PC-9 (cell line): Measurements from ENCODE around the gene POGK. TPM values are rescaled to one million over a fixed set of nuclear protein-coding genes. Genes with fewer than 3 reads are reported as not detected.

Source experiments
- BruUV-seq: library from RNA; stranded (reverse); fragments of 400-500 nt; replicated peaks from 2 replicates; lab custom pipeline; 2021; lab: Mats Ljungman, UMichigan
- CTCF ChIA-PET: fragments of 300-600 bp; sonication (Branson Sonifier 250); formaldehyde crosslinking; loops from one replicate; lab custom pipeline; 2022; ENCODE audit warnings: antibody characterized with exemption; lab: Charles Lee
- POLR2A ChIA-PET: fragments of 300-600 bp; sonication (Branson Sonifier 250); formaldehyde crosslinking; loops from one replicate; lab custom pipeline; 2022; ENCODE audit warnings: antibody characterized with exemption; ENCODE audit not compliant: unreplicated experiment; lab: Charles Lee
- DNase-seq, 2 experiments: peaks; one replicate each; pipeline versions ENCODE4 v3.0.0 to v3.0.0-alpha.2; 2015 to 2022; ENCODE audit warnings: mixed read lengths in 1 of 2
- H2AFZ ChIP-seq: fragments of 200-600 bp; sonication (generic); 2 replicates; pipeline ENCODE4 v1.8.1; 2017; ENCODE audit warnings: antibody characterized with exemption
- H3F3A ChIP-seq: fragments of 200-600 bp; sonication (generic); 2 replicates; pipeline ENCODE4 v1.8.1; 2017; ENCODE audit warnings: antibody characterized with exemption, mild to moderate bottlenecking, low read depth; ENCODE audit not compliant: insufficient read depth
- H3K27ac ChIP-seq: fragments of 200-600 bp; sonication (generic); 2 replicates; pipeline ENCODE4 v1.6.1; 2016; ENCODE audit warnings: mixed run types
- H3K27me3 ChIP-seq: fragments of 200-600 bp; sonication (generic); 2 replicates; pipeline ENCODE4 v1.6.1; 2016; ENCODE audit warnings: low read depth, mixed run types; ENCODE audit not compliant: insufficient read depth
- H3K36me3 ChIP-seq: fragments of 200-600 bp; sonication (generic); 2 replicates; pipeline ENCODE4 v1.6.1; 2016; ENCODE audit warnings: low read depth, mixed run types
- H3K4me1 ChIP-seq: fragments of 200-600 bp; sonication (generic); replicated peaks from 2 replicates; pipeline ENCODE4 v1.6.1; 2016; ENCODE audit warnings: mixed run types; ENCODE audit not compliant: insufficient read depth
- H3K4me2 ChIP-seq: fragments of 200-600 bp; sonication (generic); 2 replicates; pipeline ENCODE4 v1.6.1; 2017; ENCODE audit warnings: mixed run types
- H3K4me3 ChIP-seq: fragments of 200-600 bp; sonication (generic); 2 replicates; pipeline ENCODE4 v1.6.1; 2016; ENCODE audit warnings: mixed run types
- H3K79me2 ChIP-seq: fragments of 200-600 bp; sonication (generic); 2 replicates; pipeline ENCODE4 v1.6.1; 2017; ENCODE audit warnings: low read depth, mixed run types
- H3K9me2 ChIP-seq: fragments of 200-600 bp; sonication (generic); 2 replicates; pipeline ENCODE4 v1.8.1; 2017; ENCODE audit warnings: mild to moderate bottlenecking; ENCODE audit not compliant: insufficient read depth
- H3K9me3 ChIP-seq: fragments of 200-600 bp; sonication (generic); 2 replicates; pipeline ENCODE4 v1.8.1; 2016; ENCODE audit warnings: low read depth; ENCODE audit not compliant: insufficient read depth
- H4K20me1 ChIP-seq: fragments of 200-600 bp; sonication (generic); 2 replicates; pipeline ENCODE4 v1.8.1; 2017; ENCODE audit not compliant: insufficient read depth
- CTCF ChIP-seq: fragments of 200-600 bp; sonication (generic); conservative IDR thresholded peaks from 2 replicates; pipeline ENCODE4 v1.6.1; 2017; ENCODE audit warnings: mixed run types, antibody characterized with exemption, mild to moderate bottlenecking, moderate library complexity
- EZH2 ChIP-seq: fragments of 200-600 bp; sonication (generic); IDR thresholded peaks from 2 replicates; pipeline ENCODE4 v1.8.0; 2017; ENCODE audit warnings: antibody characterized with exemption, low read depth
- intact Hi-C: fragments of 100-400 bp; cut with micrococcal nuclease; formaldehyde crosslinking; loops from one replicate; pipeline ENCODE4 v1.10.0; 2022; ENCODE audit not compliant: unreplicated experiment
- total RNA-seq: library from RNA; stranded (reverse); gene quantifications from 2 replicates; pipeline ENCODE4 v1.2.3, GENCODE V29; 2021

The POGK gene
- total RNA-seq, 1 experiment from 2014 or later, result 17.0 TPM

DNA sequence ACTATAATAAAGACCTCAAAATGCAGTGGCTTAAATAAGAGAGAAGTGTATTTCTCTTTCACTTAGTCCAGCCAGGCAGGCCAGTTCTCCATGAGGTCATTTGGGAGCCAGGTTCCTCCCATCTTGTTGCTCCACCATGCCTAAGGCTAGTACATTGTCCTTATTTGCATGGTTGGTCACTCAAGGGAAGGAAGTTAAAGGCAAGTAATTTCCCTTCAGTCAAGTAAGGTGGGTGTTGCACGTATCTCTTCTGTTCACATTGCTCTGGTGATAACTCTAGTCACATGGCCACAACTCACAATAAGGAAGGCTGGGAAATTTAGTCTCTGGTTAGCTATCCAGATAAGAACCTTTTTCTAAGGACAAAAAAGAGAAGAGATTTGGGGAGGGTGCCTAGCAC is 64.0 kb downstream of the POGK start:
- intact Hi-C loops, result no loop called here
- BruUV-seq, result no TSS peak
- no peaks in the 10 kb centered on the region for H3F3A ChIP-seq
- no peaks in the 10 kb centered on the region; the same call in 1 of the 2 replicates for H3K9me3 ChIP-seq
- H3K4me2 ChIP-seq, result no peak overlapping the region
- no peak overlapping the region for H3K27ac ChIP-seq
- H2AFZ ChIP-seq, result no peak overlapping the region
- H3K27me3 ChIP-seq, result no peaks in the 10 kb centered on the region
- no peaks in the 10 kb centered on the region for H3K79me2 ChIP-seq
- H3K4me3 ChIP-seq, result no peak overlapping the region
- TF ChIP-seq CTCF (no peak), EZH2 (no peak)
- no peaks in the 10 kb centered on the region for H3K36me3 ChIP-seq
- peaks cover 18% of the 10 kb centered on the region for H3K4me1 ChIP-seq
- no peak for DNase-seq
- ChIA-PET CTCF (no interaction called here), POLR2A (no interaction called here)
- H4K20me1 ChIP-seq, result no peaks in the 10 kb centered on the region
- H3K9me2 ChIP-seq, result no peaks in the 10 kb centered on the region

DNA sequence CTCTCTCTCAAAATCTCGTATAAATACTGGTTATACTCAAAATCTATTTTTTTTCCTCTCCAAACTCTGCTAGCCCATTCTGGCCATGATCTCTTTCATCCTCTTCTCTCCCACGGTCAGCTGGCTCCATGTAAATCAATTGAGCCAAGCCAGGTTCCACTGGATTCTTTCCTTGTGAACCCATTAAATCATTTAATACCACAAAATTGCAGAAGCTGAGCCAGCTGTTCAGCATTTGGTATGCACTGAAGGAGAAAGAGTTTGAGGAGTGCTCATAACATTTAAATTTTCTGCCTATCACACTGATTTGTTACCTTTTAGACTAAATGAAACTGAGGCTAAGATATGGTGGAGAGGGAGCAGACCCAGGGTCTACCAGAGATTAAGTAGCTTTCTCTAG is 65.9 kb downstream of the POGK start:
- H2AFZ ChIP-seq, result no peak overlapping the region
- H3F3A ChIP-seq, result no peaks in the 10 kb centered on the region
- H3K4me1 ChIP-seq, result peaks cover 18% of the 10 kb centered on the region
- ChIA-PET CTCF (interaction anchor here (1.4 kb wide), 1 partner anchor 152 kb away, joined by 6 read pairs; no protein-coding TSS in a partner anchor), POLR2A (interaction anchor here (1.8 kb wide), 1 partner anchor 66 kb away, joined by 8 read pairs; the partner anchor contains the start of gene POGK)
- H3K79me2 ChIP-seq, result no peaks in the 10 kb centered on the region
- no peaks in the 10 kb centered on the region for H4K20me1 ChIP-seq
- no peak overlapping the region for H3K27ac ChIP-seq
- BruUV-seq, result no TSS peak
- no peak for DNase-seq
- no peaks in the 10 kb centered on the region for H3K9me2 ChIP-seq
- intact Hi-C loops, result no loop called here
- H3K36me3 ChIP-seq, result no peaks in the 10 kb centered on the region
- no peaks in the 10 kb centered on the region for H3K9me3 ChIP-seq
- no peak overlapping the region for H3K4me3 ChIP-seq
- H3K4me2 ChIP-seq, result no peak overlapping the region
- no peaks in the 10 kb centered on the region for H3K27me3 ChIP-seq
- TF ChIP-seq CTCF, result no peak
- TF ChIP-seq EZH2, result no peak

- H3K4me2 ChIP-seq, result no peak overlapping the region
- no peak overlapping the region for H3K27ac ChIP-seq
- no peaks in the 10 kb centered on the region for H3K36me3 ChIP-seq
- ChIA-PET POLR2A (interaction anchor here (0.5 to 1.8 kb wide), 5 partner anchors 23 to 315 kb away, joined by 3 to 8 read pairs (median 5); partner anchors contain the start of genes POGK and POU2F1), CTCF (interaction anchor here (1.4 kb wide), 1 partner anchor 151 kb away, joined by 6 read pairs; no protein-coding TSS in a partner anchor)
- peaks cover 2% of the 10 kb centered on the region; the same call in 1 of the 2 replicates for H3K9me3 ChIP-seq
- H4K20me1 ChIP-seq, result no peaks in the 10 kb centered on the region
- no peak overlapping the region; the same call in 1 of the 2 replicates for H2AFZ ChIP-seq
- H3K9me2 ChIP-seq, result no peaks in the 10 kb centered on the region
- no peaks in the 10 kb centered on the region for H3K79me2 ChIP-seq
- no peaks in the 10 kb centered on the region for H3F3A ChIP-seq
- DNase-seq, result peak; percentile 38 to 56
- no peaks in the 10 kb centered on the region for H3K27me3 ChIP-seq
- peaks cover 23% of the 10 kb centered on the region for H3K4me1 ChIP-seq
- no TSS peak for BruUV-seq
- no peak overlapping the region for H3K4me3 ChIP-seq
- intact Hi-C loops, result loop anchor here (1.0 kb wide), 1 partner anchor 30 kb away; the partner anchor contains the start of gene TADA1
- TF ChIP-seq CTCF (no peak), EZH2 (no peak)
Measured at GRCh38 chr1:166905900-166906299, 66.6 kb downstream of the POGK start.

Other genes with a start within 250 kb of the POGK start
- 5.2 and 5.6 TPM in 2 replicates for gene TADA1, start 36.8 kb downstream of the POGK start, total RNA-seq
- gene ILDR2, start 136.1 kb downstream of the POGK start, total RNA-seq, result not detected in 2 replicates
- gene MAEL, start 149.8 kb downstream of the POGK start, total RNA-seq, result not detected in 2 replicates